LNCaP clone FGC (cell line): ENCODE results near the gene PHACTR3.

ENCODE experiments used
- DNase-seq: peaks from one replicate; pipeline ENCODE4 v3.0.0-alpha.2; 2011; ENCODE audit warnings: low read depth
- H3K4me3 ChIP-seq: 2 replicates; pipeline ENCODE4 v1.5.1; 2011; ENCODE audit warnings: mild to moderate bottlenecking, low read depth, low read length, control low read depth
- CTCF ChIP-seq: IDR thresholded peaks from 2 replicates; pipeline ENCODE4 v1.5.1; 2012; ENCODE audit warnings: mild to moderate bottlenecking; ENCODE audit not compliant: control insufficient read depth, insufficient read depth; ENCODE audit errors: extremely low read depth

The PHACTR3 gene

GRCh38 chr20:59792300-59792699, 188.0 kb downstream of the PHACTR3 start:
- no peak for TF ChIP-seq CTCF
- H3K4me3 ChIP-seq: no peak overlapping the region
- DNase-seq: no peak

GRCh38 chr20:59794555-59794954, 190.2 kb downstream of the PHACTR3 start:
- H3K4me3 ChIP-seq: no peak overlapping the region
- no peak for TF ChIP-seq CTCF
- DNase-seq: no peak

GRCh38 chr20:59800309-59800708, 196.0 kb downstream of the PHACTR3 start:
- no peak overlapping the region for H3K4me3 ChIP-seq
- no peak for DNase-seq
- no peak for TF ChIP-seq CTCF

GRCh38 chr20:59802018-59802417, 197.7 kb downstream of the PHACTR3 start:
- no peak overlapping the region for H3K4me3 ChIP-seq
- TF ChIP-seq CTCF: no peak
- DNase-seq: no peak

- DNase-seq: no peak
- TF ChIP-seq CTCF: no peak
Observed at GRCh38 chr20:59802471-59803221, 198.3 kb downstream of the PHACTR3 start.

GRCh38 chr20:59804347-59804746, 200.0 kb downstream of the PHACTR3 start:
- TF ChIP-seq CTCF: no peak
- H3K4me3 ChIP-seq: no peak overlapping the region
- DNase-seq: no peak

More at GRCh38 chr20:59802471-59803221, 198.3 kb downstream of the PHACTR3 start:
- H3K4me3 ChIP-seq: no peak overlapping the region
